ENCODE results near the gene AXIN2.

DNA sequence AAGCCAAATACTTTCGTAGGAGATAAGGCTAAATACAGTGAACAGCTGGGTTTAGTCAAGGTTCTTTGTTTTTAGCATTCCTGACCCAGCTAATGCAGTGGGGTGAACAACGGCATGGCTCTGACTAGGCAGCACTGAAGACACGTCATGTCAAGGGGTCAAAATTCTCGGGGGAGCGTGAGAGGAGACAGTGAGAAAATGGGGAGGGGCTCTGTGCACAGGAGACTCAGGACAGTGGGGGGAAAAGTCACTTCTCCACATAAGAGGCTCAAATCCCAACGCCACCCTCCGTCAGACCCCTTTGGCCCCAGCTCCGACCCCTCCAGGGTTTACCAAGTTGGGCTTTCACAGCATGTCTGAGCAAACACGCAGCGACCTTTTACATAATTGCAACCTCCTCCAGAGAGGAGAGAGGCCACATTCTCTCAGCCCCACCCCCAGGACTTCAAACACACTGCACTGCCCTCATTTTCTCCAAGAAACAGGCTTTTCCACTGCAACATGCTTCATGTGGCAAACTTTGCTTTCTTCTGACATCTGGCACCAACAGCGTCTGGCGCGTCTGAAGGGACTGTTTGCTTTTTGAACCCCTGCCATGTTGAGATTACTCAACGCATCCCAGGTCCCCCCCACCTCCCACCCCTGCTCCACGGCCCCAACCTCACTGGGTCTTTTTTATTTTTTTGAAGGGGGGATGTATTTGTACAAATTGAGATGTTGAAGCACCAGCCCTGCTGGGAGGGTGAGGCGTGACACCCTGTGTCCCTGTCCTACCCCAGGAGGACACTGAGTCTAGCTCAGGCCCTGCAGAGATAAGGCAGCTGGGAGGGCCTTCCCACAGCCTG, 30.0 kb downstream of the AXIN2 start:
- TF ChIP-seq SUZ12 (IDR thresholded peaks at IDR 0.05; ENCODE audit: extremely low read depth, insufficient read depth, insufficient read length) (no peak), YY1 (IDR thresholded peaks at IDR 0.05; ENCODE audit: insufficient read depth, insufficient read length) (no peak)

All from NT2/D1 (cell line).